DOHH2 (cell line): ENCODE measurements around the gene CGB3.

Experiments
- CTCF ChIP-seq: fragments of 200-600 bp; sonication (generic); IDR thresholded peaks from one replicate; pipeline ENCODE4 v1.5.1; 2014; ENCODE audit warnings: antibody characterized with exemption, mild to moderate bottlenecking, low read depth, low read length; ENCODE audit not compliant: poor library complexity, severe bottlenecking
- EZH2phosphoT487 ChIP-seq: fragments of 200-600 bp; sonication (generic); IDR thresholded peaks from 2 replicates; pipeline ENCODE4 v1.6.1; 2017; ENCODE audit warnings: borderline replicate concordance, mild to moderate bottlenecking, antibody characterized with exemption, low read length, moderate library complexity, mixed read lengths

- TF ChIP-seq CTCF (no peak), EZH2phosphoT487 (no peak)
Observed at GRCh38 chr19:49061445-49061844, 37.3 kb upstream of the CGB3 start.
